Measurements from ENCODE around the gene TNPO2. TPM values are rescaled to one million over a fixed set of nuclear protein-coding genes. Genes with fewer than 3 reads are reported as not detected.

Gene TNPO2
- 10 to 100 TPM; 25.5 to 57.8 (median 43.5) TPM for total RNA-seq

DNA sequence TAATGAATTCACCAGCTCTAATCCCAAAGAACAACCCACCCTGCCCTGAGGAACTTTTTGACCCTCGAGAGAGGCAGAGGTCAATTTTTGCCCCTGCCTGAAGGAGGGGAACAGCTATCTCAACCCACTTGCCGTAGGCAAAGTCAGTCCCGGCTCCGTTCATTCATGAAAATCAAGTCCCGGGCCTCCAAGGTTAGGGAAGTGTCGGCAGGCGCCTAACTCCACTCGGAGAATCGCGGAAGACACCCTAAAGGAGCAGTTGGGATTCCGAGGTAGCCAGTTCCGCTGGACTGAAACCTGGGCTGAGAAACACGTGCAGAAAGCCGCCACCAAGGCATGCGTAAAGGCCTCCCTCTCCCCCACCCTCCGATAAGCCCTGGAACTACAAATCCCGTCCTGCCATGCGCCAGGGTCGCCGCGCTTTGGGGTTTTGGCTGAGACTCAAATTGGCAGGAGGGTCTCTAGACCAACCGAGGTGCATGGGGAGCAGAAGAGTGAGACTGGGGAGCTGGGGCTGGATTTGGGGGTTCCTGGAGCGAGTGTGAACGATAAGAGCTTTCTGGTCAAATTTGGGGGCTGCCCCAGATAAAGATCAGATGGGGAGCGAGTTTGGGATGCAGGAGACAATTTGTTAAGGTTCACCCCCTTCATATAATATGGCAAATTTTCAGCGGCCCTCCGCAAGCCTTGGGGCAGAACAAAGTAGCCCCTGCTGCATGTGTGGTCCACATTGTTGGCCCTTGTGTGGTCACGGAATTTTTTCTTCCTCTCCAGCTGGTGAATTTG lies at the start of gene TNPO2:
Gene TNPO2 (minus strand): TSS at position 292 of the 786 bp plus-strand sequence. CDS start 2,955 bp downstream, outside the sequence.
- H3K4me3 ChIP-seq = peak within 1 kb of the TSS; percentile 81 to 91 (median 86)
- no peak for DNase-seq
- H3K36me3 ChIP-seq = peaks cover 3 to 24% (median 7%) of the 10 kb centered on the region in 3 donors
- peak within 1 kb of the TSS; percentile 93 to 98 (median 97) for H3K27ac ChIP-seq
- no peaks in the 10 kb centered on the region for H3K27me3 ChIP-seq
- intact Hi-C loops (cut with DNase I) = no loop called here
- H3K9me3 ChIP-seq = no peaks in the 10 kb centered on the region
- TF ChIP-seq POLR2A (IDR thresholded peaks at IDR 0.05) (no peak), CTCF (IDR thresholded peaks at IDR 0.05) (no peak)
- H3K4me1 ChIP-seq = peaks cover 15 to 48% (median 22%) of the 10 kb centered on the region in 3 donors
- 5 to 19% methylated on average over 7 to 23 of the region's 28 CpGs for WGBS, 2 donors

- 82 to 100% methylated on average over 1 to 2 of the region's 4 CpGs for WGBS, 2 donors
- intact Hi-C loops (cut with DNase I) = loop anchor here (5.0 kb wide), 1 partner anchor 70 kb away; no protein-coding TSS in a partner anchor
- Histone ChIP-seq H3K27ac (no peak overlapping the region), H3K4me1 (peaks cover 5 to 24% (median 12%) of the 10 kb centered on the region in 3 donors), H3K9me3 (no peaks in the 10 kb centered on the region), H3K4me3 (no peak overlapping the region), H3K36me3 (peaks cover 0 to 50% (median 3%) of the 10 kb centered on the region in 3 donors), H3K27me3 (no peaks in the 10 kb centered on the region)
- TF ChIP-seq POLR2A (IDR thresholded peaks at IDR 0.05) = no peak
- TF ChIP-seq CTCF (IDR thresholded peaks at IDR 0.05) = no peak
- DNase-seq = no peak
These were observed 48.6 kb upstream of the TNPO2 start for GRCh38 chr19:12772323-12772722.

GRCh38 chr19:12770922-12771321 lies 47.2 kb upstream of the TNPO2 start:
- H3K36me3 ChIP-seq = peaks cover 0 to 62% (median 3%) of the 10 kb centered on the region in 3 donors
- peaks cover 0 to 14% (median 13%) of the 10 kb centered on the region in 3 donors for H3K4me1 ChIP-seq
- intact Hi-C loops (cut with DNase I) = loop anchor here (5.0 kb wide), 1 partner anchor 71 kb away; no protein-coding TSS in a partner anchor
- no peak overlapping the region for H3K27ac ChIP-seq
- no peak overlapping the region for H3K4me3 ChIP-seq
- no peaks in the 10 kb centered on the region for H3K27me3 ChIP-seq
- 83 to 89% methylated on average over 1 to 9 of the region's 13 CpGs for WGBS, 2 donors
- no peak for DNase-seq
- no peaks in the 10 kb centered on the region for H3K9me3 ChIP-seq
- TF ChIP-seq POLR2A (IDR thresholded peaks at IDR 0.05) (no peak), CTCF (IDR thresholded peaks at IDR 0.05) (no peak)

GRCh38 chr19:12769689-12770088 lies 46.0 kb upstream of the TNPO2 start:
- peaks cover 0 to 74% (median 4%) of the 10 kb centered on the region in 3 donors for H3K36me3 ChIP-seq
- 73 to 74% methylated on average over 22 of the region's 37 CpGs for WGBS, 2 donors
- DNase-seq = no peak
- TF ChIP-seq CTCF (IDR thresholded peaks at IDR 0.05) = no peak
- TF ChIP-seq POLR2A (IDR thresholded peaks at IDR 0.05) = no peak
- intact Hi-C loops (cut with DNase I) = loop anchor here (5.0 kb wide), 2 partner anchors 33 to 73 kb away; partner anchors contain the start of genes PRDX2 and THSD8
- H3K27ac ChIP-seq = no peak overlapping the region
- peaks cover 0 to 11% (median 11%) of the 10 kb centered on the region in 3 donors for H3K4me1 ChIP-seq
- no peak overlapping the region for H3K4me3 ChIP-seq
- H3K9me3 ChIP-seq = no peaks in the 10 kb centered on the region
- H3K27me3 ChIP-seq = no peaks in the 10 kb centered on the region

DNA sequence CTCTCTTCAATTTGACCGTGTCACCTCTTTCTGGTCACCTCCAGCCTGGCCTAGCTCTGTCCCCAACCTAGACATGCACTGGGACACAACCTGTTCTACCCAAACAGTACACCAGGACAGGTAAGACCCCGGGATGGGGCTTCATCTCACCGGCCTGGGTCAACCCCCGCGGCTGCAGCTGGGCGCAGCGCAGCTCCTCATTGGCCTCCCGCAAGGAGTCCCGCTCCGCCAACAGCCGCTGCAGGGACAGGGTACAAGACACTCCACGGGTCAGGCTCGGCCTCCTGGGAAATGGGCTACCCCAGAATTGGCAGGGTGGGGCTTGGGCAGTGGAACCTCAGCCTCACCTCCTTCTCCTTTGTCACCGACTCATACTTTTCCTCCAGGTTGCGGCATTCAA lies 43.9 kb upstream of the TNPO2 start:
- DNase-seq = no peak
- peaks cover 0 to 91% (median 14%) of the 10 kb centered on the region in 3 donors for H3K36me3 ChIP-seq
- TF ChIP-seq POLR2A (IDR thresholded peaks at IDR 0.05) (no peak), CTCF (IDR thresholded peaks at IDR 0.05) (no peak)
- H3K27ac ChIP-seq = no peak overlapping the region
- H3K27me3 ChIP-seq = no peaks in the 10 kb centered on the region
- H3K9me3 ChIP-seq = no peaks in the 10 kb centered on the region
- H3K4me1 ChIP-seq = peaks cover 0 to 7% (median 6%) of the 10 kb centered on the region in 3 donors
- intact Hi-C loops (cut with DNase I) = loop anchor here (5.0 kb wide), 1 partner anchor 35 kb away; the partner anchor contains the start of genes PRDX2 and THSD8
- no peak overlapping the region for H3K4me3 ChIP-seq
- WGBS, 2 donors = 92 to 94% methylated on average over 13 to 14 of the region's 15 CpGs

Measured in esophagus squamous epithelium (tissue), 5 donors.